Stimulated activated CD8-positive, alpha-beta memory T cell treated with anti-CD3 and anti-CD28 coated beads, Interleukin-2, amount 100 ng/mL, for 48 hours (primary cell): ENCODE measurements around the gene KIF4B.

Source experiments
- DNase-seq, 2 donors: peaks; one replicate each; pipeline ENCODE4 v3.0.0-alpha.2; 2020; ENCODE audit warnings: low read depth in 2 of 2

Gene KIF4B

GRCh38 chr5:155052532-155052931 lies 39.0 kb downstream of the KIF4B start:
- no peak for DNase-seq

DNA sequence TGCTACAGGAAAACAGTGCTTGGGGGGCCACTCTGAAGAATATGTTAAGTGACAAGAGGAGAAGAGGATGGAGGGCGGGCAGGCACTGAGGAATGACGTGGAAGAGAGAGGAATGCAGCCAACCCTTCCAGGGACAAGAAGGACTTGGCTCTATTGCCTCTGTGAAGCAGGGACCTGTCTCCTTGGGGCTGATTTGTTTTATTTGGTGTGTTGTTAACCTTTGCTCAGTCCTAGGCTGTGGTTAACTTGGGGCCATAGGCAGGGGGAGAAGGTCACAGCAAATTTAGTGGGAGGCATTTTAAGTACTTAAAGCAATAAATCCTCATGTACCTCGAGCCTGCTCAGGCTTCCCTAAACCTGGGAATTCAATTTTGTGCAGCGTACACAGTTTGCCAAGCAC lies 39.9 kb downstream of the KIF4B start:
- no peak for DNase-seq

DNA sequence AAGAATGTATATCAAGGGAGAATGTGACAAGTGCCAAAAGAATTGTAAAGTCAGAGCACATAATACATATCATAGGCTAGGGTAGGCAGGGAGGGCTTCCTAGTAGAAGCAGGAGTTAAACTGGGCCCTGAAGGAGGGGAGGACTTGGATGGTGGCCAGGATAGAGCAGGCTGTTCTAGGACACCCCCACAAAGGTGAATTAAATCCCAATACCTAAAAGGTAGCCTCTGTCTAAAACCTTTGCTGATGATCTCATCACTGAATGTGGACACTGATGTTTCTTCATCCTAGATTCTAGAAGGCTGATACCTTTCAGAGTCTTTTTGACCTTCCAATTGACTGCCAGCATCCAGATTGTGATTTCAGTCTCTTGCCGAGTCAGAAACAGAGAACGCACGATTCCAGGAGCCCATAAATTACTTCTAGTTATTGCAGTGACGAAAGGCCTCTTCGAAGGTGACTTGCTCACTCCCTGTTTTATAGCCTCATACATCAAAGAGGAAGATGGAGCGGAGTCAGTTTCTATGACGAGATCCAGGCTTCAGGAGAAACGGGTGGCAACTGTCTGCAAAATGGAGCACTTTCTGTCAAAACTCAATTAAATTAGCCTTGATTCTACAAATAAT lies 43.2 kb downstream of the KIF4B start:
- no peak for DNase-seq

DNA sequence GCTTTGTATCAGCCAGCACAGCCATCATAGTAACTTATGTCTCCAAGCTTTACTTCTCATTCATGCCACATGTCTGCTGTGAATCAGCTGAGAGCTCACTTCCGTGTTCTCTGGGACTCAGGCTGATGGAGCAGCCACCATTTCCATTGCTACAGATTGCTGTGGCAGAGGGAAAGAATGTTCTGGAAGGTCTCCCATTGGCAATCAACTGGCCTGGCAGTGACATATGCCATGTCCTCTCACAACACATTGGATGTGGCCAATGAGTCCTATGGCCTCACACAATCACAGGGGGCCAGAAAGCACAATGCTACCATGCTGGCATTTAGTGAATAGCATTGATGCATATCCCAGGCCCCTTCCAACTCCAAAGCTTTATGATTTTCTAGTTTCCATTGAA lies 44.1 kb downstream of the KIF4B start:
- no peak for DNase-seq

GRCh38 chr5:155064580-155064979 lies 51.0 kb downstream of the KIF4B start:
- DNase-seq = no peak

- DNase-seq = no peak
These were observed 53.5 kb downstream of the KIF4B start for GRCh38 chr5:155066886-155067595.
